DMS79 treated with DMSO at 0.1 percent for 48 hours (cell line): ENCODE results near the gene EXOSC7.

Experiments
- DNase-seq: peaks from one replicate; lab custom pipeline; 2025; lab: John Stamatoyannopoulos, UW

Gene EXOSC7

GRCh38 chr3:44993471-44994205, 17.6 kb downstream of the EXOSC7 start:
- no peak for DNase-seq

GRCh38 chr3:44995142-44995770, 19.2 kb downstream of the EXOSC7 start:
- peak; percentile 68 for DNase-seq

- DNase-seq, result no peak
Observed at GRCh38 chr3:44996556-44996969, 20.5 kb downstream of the EXOSC7 start.

GRCh38 chr3:44999782-45000181, 23.7 kb downstream of the EXOSC7 start:
- peak; percentile 8 for DNase-seq

GRCh38 chr3:45000823-45001222, 24.8 kb downstream of the EXOSC7 start:
- DNase-seq, result no peak

GRCh38 chr3:45001738-45002137, 25.7 kb downstream of the EXOSC7 start:
- no peak for DNase-seq

- DNase-seq, result no peak
Observed at GRCh38 chr3:45002139-45002660, 26.2 kb downstream of the EXOSC7 start.

- no peak for DNase-seq
Observed at GRCh38 chr3:45002720-45003119, 26.7 kb downstream of the EXOSC7 start.

- no peak for DNase-seq
Observed at GRCh38 chr3:45003406-45003805, 27.4 kb downstream of the EXOSC7 start.

GRCh38 chr3:45003859-45004258, 27.8 kb downstream of the EXOSC7 start:
- no peak for DNase-seq

GRCh38 chr3:45007091-45007490, 31.0 kb downstream of the EXOSC7 start:
- no peak for DNase-seq

- DNase-seq, result no peak
Observed at GRCh38 chr3:45008117-45008516, 32.1 kb downstream of the EXOSC7 start.

GRCh38 chr3:45009868-45010267, 33.8 kb downstream of the EXOSC7 start:
- no peak for DNase-seq

GRCh38 chr3:45010811-45011333, 34.8 kb downstream of the EXOSC7 start:
- no peak for DNase-seq

- no peak for DNase-seq
Observed at GRCh38 chr3:45011756-45012508, 35.9 kb downstream of the EXOSC7 start.

GRCh38 chr3:45012577-45012976, 36.5 kb downstream of the EXOSC7 start:
- DNase-seq, result no peak

- no peak for DNase-seq
Observed at GRCh38 chr3:45016916-45017315, 40.9 kb downstream of the EXOSC7 start.

GRCh38 chr3:45017821-45018220, 41.8 kb downstream of the EXOSC7 start:
- no peak for DNase-seq

GRCh38 chr3:45020534-45020933, 44.5 kb downstream of the EXOSC7 start:
- DNase-seq, result no peak

GRCh38 chr3:45021524-45022297, 45.7 kb downstream of the EXOSC7 start:
- no peak for DNase-seq

- DNase-seq, result no peak
Observed at GRCh38 chr3:45023675-45024074, 47.6 kb downstream of the EXOSC7 start.
